GM12878 (cell line): ENCODE results near the gene REM2. TPM values are rescaled to one million over a fixed set of nuclear protein-coding genes. Genes with fewer than 3 reads are reported as not detected.

ENCODE experiments used
- ATAC-seq: fragments of 200-7000 bp; cut with Tn5 transposase; 3 replicates; pipeline ENCODE4 v1.9.1; 2020; ENCODE audit warnings: mild to moderate bottlenecking, moderate library complexity
- BruUV-seq: library from RNA; stranded (reverse); fragments of 400-500 nt; replicated peaks from 2 replicates; lab custom pipeline; 2021; lab: Mats Ljungman, UMichigan
- CTCF ChIA-PET: fragments of 300-600 bp; sonication (Branson Sonifier 250); formaldehyde crosslinking; extraction: SDS; loops from one replicate; lab custom pipeline; 2021; ENCODE audit warnings: inconsistent platforms; lab: Yijun Ruan, JAX
- POLR2A ChIA-PET: fragments of 350-600 bp; formaldehyde crosslinking; extraction: SDS; loops from one replicate; lab custom pipeline; 2021; ENCODE audit warnings: inconsistent platforms; lab: Charles Lee
- RAD21 ChIA-PET: fragments of 300-600 bp; sonication (Branson Sonifier 250); formaldehyde crosslinking; loops from one replicate; lab custom pipeline; 2023; ENCODE audit warnings: antibody characterized with exemption; ENCODE audit not compliant: unreplicated experiment; lab: Charles Lee
- SMC1A ChIA-PET: fragments of 300-600 bp; sonication (Branson Sonifier 250); formaldehyde crosslinking; loops from one replicate; lab custom pipeline; 2023; ENCODE audit not compliant: unreplicated experiment, uncharacterized antibody; lab: Charles Lee
- DNase-seq: peaks from one replicate; pipeline ENCODE4 v3.0.0-alpha.2; 2011; ENCODE audit warnings: low read depth, low spot score
- FAIRE-seq: peaks from 3 replicates; lab custom pipeline; 2011; peaks lifted over from hg19 to GRCh38; lab: Jason Lieb, UNC
- H2AFZ ChIP-seq: 2 replicates; pipeline ENCODE4 v1.6.0; 2011; ENCODE audit warnings: low read depth, low read length, control low read depth; ENCODE audit not compliant: control insufficient read depth
- H3K27ac ChIP-seq: 2 replicates; pipeline ENCODE4 v1.5.1; 2011; ENCODE audit warnings: control low read depth; ENCODE audit not compliant: control insufficient read depth, insufficient read depth
- H3K27me3 ChIP-seq, 2 experiments: replicated peaks in 1 of 2; 2 replicates each; pipeline versions ENCODE4 v1.6.0 to v1.6.1; 2011; ENCODE audit warnings: low read length in 1 of 2; ENCODE audit not compliant: control insufficient read depth in 2 of 2, insufficient read depth in 2 of 2
- H3K36me3 ChIP-seq, 2 experiments: 2 replicates each; pipeline ENCODE4 v1.5.1; 2011; ENCODE audit warnings: low read length in 1 of 2; ENCODE audit not compliant: control insufficient read depth in 2 of 2, insufficient read depth in 2 of 2
- H3K4me1 ChIP-seq: 2 replicates; pipeline ENCODE4 v1.6.1; 2011; ENCODE audit warnings: mild to moderate bottlenecking, low read length, moderate library complexity, mixed read lengths; ENCODE audit not compliant: control insufficient read depth, insufficient read depth
- H3K4me2 ChIP-seq: 2 replicates; pipeline ENCODE4 v1.6.0; 2011; ENCODE audit warnings: control low read depth; ENCODE audit not compliant: control insufficient read depth, insufficient read depth
- H3K4me3 ChIP-seq: fragments of 200-600 bp; sonication (generic); 2 replicates; pipeline ENCODE4 v1.5.1; 2016
- H3K79me2 ChIP-seq: 2 replicates; pipeline ENCODE4 v1.6.0; 2011; ENCODE audit warnings: low read length; ENCODE audit not compliant: control insufficient read depth, insufficient read depth
- H3K9ac ChIP-seq: 2 replicates; pipeline ENCODE4 v1.8.0; 2011; ENCODE audit warnings: low read length, control low read depth, mixed read lengths; ENCODE audit not compliant: control insufficient read depth, insufficient read depth
- H3K9me3 ChIP-seq: replicated peaks from 3 replicates; pipeline ENCODE4 v1.5.1; 2011; ENCODE audit warnings: mild to moderate bottlenecking, low read length; ENCODE audit not compliant: control insufficient read depth, insufficient read depth
- H4K20me1 ChIP-seq: 2 replicates; pipeline ENCODE4 v1.6.0; 2011; ENCODE audit not compliant: control insufficient read depth, insufficient read depth
- BRCA1 ChIP-seq: IDR thresholded peaks from 2 replicates; pipeline ENCODE4 v1.6.1; 2011; ENCODE audit warnings: low read depth, low read length, improper control_type of control experiment
- CREB1 ChIP-seq: IDR thresholded peaks from 2 replicates; pipeline ENCODE4 v1.6.1; 2012; ENCODE audit warnings: low read depth, mild to moderate bottlenecking, inconsistent platforms
- CTCF ChIP-seq, 3 experiments: IDR thresholded peaks in 2 of 3; conservative IDR thresholded peaks in 1 of 3; 2 replicates each; pipeline ENCODE4 v1.5.1; 2011; ENCODE audit warnings: low read depth in 3 of 3, low read length in 3 of 3, mild to moderate bottlenecking in 3 of 3, control low read depth in 2 of 3, moderate library complexity in 2 of 3, inconsistent platforms in 1 of 3, mixed read lengths in 1 of 3; ENCODE audit not compliant: control insufficient read depth in 2 of 3, insufficient read depth in 1 of 3; ENCODE audit errors: extremely low read depth in 1 of 3
- FOXK2 ChIP-seq: fragments of 450-650 bp; IDR thresholded peaks from 2 replicates; pipeline ENCODE4 v1.6.1; 2017; ENCODE audit warnings: mild to moderate bottlenecking, moderate library complexity
- JUND ChIP-seq: IDR thresholded peaks from 2 replicates; pipeline ENCODE4 v1.6.1; 2012; ENCODE audit warnings: low read depth, mild to moderate bottlenecking, low read length, improper control_type of control experiment, moderate library complexity
- KAT2A ChIP-seq: conservative IDR thresholded peaks from 2 replicates; pipeline ENCODE4 v1.6.1; 2011; ENCODE audit warnings: low read depth, low read length; ENCODE audit not compliant: control insufficient read depth
- MTA2 ChIP-seq: fragments of 450-650 bp; IDR thresholded peaks from 2 replicates; pipeline ENCODE4 v1.6.1; 2016; ENCODE audit warnings: low read depth, mild to moderate bottlenecking, moderate library complexity
- MXI1 ChIP-seq: fragments of 150-350 bp; IDR thresholded peaks from 2 replicates; pipeline ENCODE4 v1.6.1; 2011; ENCODE audit warnings: low read depth, mild to moderate bottlenecking, inconsistent platforms, low read length, improper control_type of control experiment
- NFYA ChIP-seq: IDR thresholded peaks from 2 replicates; pipeline ENCODE4 v1.6.1; 2011; ENCODE audit warnings: low read depth, mild to moderate bottlenecking, low read length, improper control_type of control experiment, borderline replicate concordance
- NR2C2 ChIP-seq: IDR thresholded peaks from 2 replicates; pipeline ENCODE4 v1.6.1; 2011; ENCODE audit warnings: borderline replicate concordance, low read depth; ENCODE audit not compliant: control insufficient read depth, insufficient read length
- PML ChIP-seq: IDR thresholded peaks from 2 replicates; pipeline ENCODE4 v1.6.1; 2012; ENCODE audit warnings: low read length, inconsistent platforms
- POLR2AphosphoS5 ChIP-seq: IDR thresholded peaks from 2 replicates; pipeline ENCODE4 v1.6.1; 2011; ENCODE audit warnings: mild to moderate bottlenecking, low read length, inconsistent platforms
- RUNX3 ChIP-seq: IDR thresholded peaks from 2 replicates; pipeline ENCODE4 v1.6.1; 2012; ENCODE audit warnings: low read length, inconsistent platforms
- SMAD5 ChIP-seq: IDR thresholded peaks from 2 replicates; pipeline ENCODE4 v1.6.1; 2016; ENCODE audit warnings: antibody characterized with exemption, low read depth
- ZNF384 ChIP-seq: IDR thresholded peaks from 2 replicates; pipeline ENCODE4 v1.6.1; 2012; ENCODE audit warnings: low read depth, mild to moderate bottlenecking, low read length, improper control_type of control experiment, borderline replicate concordance
- WGBS: methylation state at CpG from one replicate; pipeline ENCODE4 v1.1.6; 2016; ENCODE audit warnings: low lambda C conversion rate; ENCODE audit not compliant: insufficient replicate concordance, insufficient coverage; ENCODE audit errors: missing lambda C conversion rate; 5-methylcytosine and 5-hydroxymethylcytosine counted together
- in situ Hi-C: fragments of 300-500 bp; cut with MboI; formaldehyde crosslinking; loops from 9 replicates; pipeline ENCODE4 v1.14.3; 2018; ENCODE audit warnings: mixed read lengths
- intact Hi-C: fragments of 100-400 bp; cut with micrococcal nuclease; formaldehyde crosslinking; loops from one replicate; pipeline ENCODE4 v1.14.2; 2022; ENCODE audit not compliant: unreplicated experiment
- polyA plus RNA-seq, 11 experiments: library from polyadenylated mRNA; depleted of rRNA in 4 of 11; unstranded in 6 of 11; stranded (reverse) in 5 of 11; fragments of >200 nt; fragmentation: Nextera tagmentation in 4 of 11; fragmentation: Illumina TruSeq in 1 of 11; extraction: Ambion mirVana in 4 of 11; extraction: Trizol in 1 of 11; gene quantifications; 1 replicate in 1 of 11; 2 replicates in 10 of 11; pipeline versions ENCODE4 v1.2.1 to v1.2.3, GENCODE V29; 2011 to 2016; ENCODE audit warnings: inconsistent platforms in 2 of 11, missing spikeins in 2 of 11, low read depth in 1 of 11
- total RNA-seq, 4 experiments: library from RNA; depleted of rRNA in 3 of 4; stranded (reverse); fragments of >200 nt in 3 of 4; fragmentation: Illumina TruSeq in 1 of 4; extraction: Trizol in 1 of 4; gene quantifications; 2 replicates each; pipeline versions ENCODE4 v1.2.1 to v1.2.3, GENCODE V29; 2013 to 2021
- TF ChIP-seq, protein P1 (sequence below): IDR thresholded peaks from 2 replicates; pipeline ENCODE4 v1.6.1; 2012; ENCODE audit warnings: low read depth, low read length, improper control_type of control experiment
- TF ChIP-seq, protein P2 (sequence below): fragments of 450-650 bp; IDR thresholded peaks from 2 replicates; pipeline ENCODE4 v1.6.1; 2017; ENCODE audit warnings: mild to moderate bottlenecking

The REM2 gene
- total and polyA plus RNA-seq, 10 of the 15 experiments (the other 5 are each of a cell fraction or from before 2014, with no cell fraction given), result 0.27 to 1.5 (median 0.83) TPM

GRCh38 chr14:22907429-22907828 is 24.4 kb downstream of the REM2 start (continued):
- no peak for TF ChIP-seq CREB1
- TF ChIP-seq MXI1, result no peak
- TF ChIP-seq, protein P1, sequence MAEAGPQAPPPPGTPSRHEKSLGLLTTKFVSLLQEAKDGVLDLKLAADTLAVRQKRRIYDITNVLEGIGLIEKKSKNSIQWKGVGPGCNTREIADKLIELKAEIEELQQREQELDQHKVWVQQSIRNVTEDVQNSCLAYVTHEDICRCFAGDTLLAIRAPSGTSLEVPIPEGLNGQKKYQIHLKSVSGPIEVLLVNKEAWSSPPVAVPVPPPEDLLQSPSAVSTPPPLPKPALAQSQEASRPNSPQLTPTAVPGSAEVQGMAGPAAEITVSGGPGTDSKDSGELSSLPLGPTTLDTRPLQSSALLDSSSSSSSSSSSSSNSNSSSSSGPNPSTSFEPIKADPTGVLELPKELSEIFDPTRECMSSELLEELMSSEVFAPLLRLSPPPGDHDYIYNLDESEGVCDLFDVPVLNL, result no peak
- no peak for TF ChIP-seq JUND
- no peak for TF ChIP-seq KAT2A
- TF ChIP-seq, all 136 proteins: peak for 0

- ATAC-seq (no peak), DNase-seq (no peak)
- intact Hi-C loops, result no loop called here
- no peak overlapping the region for H3K4me3 ChIP-seq
- no peaks in the 10 kb centered on the region for H4K20me1 ChIP-seq
- SMC1A ChIA-PET, result interaction anchor here (0.9 to 1.3 kb wide), 4 partner anchors 21 to 251 kb away, joined by 3 to 4 read pairs (median 4); no protein-coding TSS in a partner anchor
- no peaks in the 10 kb centered on the region for H3K4me1 ChIP-seq
- H3K36me3 ChIP-seq, result peaks cover 11 to 36% of the 10 kb centered on the region in 2 experiments
- in situ Hi-C loops, result no loop called here
- RAD21 ChIA-PET, result interaction anchor here (1.1 to 1.3 kb wide), 2 partner anchors 8 to 20 kb away, joined by 3 to 4 read pairs; no protein-coding TSS in a partner anchor
- H3K79me2 ChIP-seq, result peaks cover 12% of the 10 kb centered on the region
- H3K9me3 ChIP-seq, result no peaks in the 10 kb centered on the region
- no peak overlapping the region for H3K4me2 ChIP-seq
- no TSS peak for BruUV-seq
- 95% methylated on average over 7 of the region's 8 CpGs for WGBS
- TF ChIP-seq SMAD5, result no peak
- no peak for TF ChIP-seq POLR2AphosphoS5
- no peak for TF ChIP-seq PML
- no peak for TF ChIP-seq KAT2A
- no peak for TF ChIP-seq FOXK2
- no peak for TF ChIP-seq NFYA
- no peak for TF ChIP-seq ZNF384
- TF ChIP-seq BRCA1, result no peak
- TF ChIP-seq, protein P2, sequence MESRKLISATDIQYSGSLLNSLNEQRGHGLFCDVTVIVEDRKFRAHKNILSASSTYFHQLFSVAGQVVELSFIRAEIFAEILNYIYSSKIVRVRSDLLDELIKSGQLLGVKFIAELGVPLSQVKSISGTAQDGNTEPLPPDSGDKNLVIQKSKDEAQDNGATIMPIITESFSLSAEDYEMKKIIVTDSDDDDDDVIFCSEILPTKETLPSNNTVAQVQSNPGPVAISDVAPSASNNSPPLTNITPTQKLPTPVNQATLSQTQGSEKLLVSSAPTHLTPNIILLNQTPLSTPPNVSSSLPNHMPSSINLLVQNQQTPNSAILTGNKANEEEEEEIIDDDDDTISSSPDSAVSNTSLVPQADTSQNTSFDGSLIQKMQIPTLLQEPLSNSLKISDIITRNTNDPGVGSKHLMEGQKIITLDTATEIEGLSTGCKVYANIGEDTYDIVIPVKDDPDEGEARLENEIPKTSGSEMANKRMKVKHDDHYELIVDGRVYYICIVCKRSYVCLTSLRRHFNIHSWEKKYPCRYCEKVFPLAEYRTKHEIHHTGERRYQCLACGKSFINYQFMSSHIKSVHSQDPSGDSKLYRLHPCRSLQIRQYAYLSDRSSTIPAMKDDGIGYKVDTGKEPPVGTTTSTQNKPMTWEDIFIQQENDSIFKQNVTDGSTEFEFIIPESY, result no peak
- TF ChIP-seq MTA2, result no peak
- no peak for TF ChIP-seq RUNX3
- no peak for TF ChIP-seq CTCF (IDR thresholded peaks at IDR 0.05 in 2 of 3, conservative IDR thresholded peaks at IDR 0.05 in 1 of 3; ENCODE audit: control insufficient read depth in 2 of 3, extremely low read depth in 1 of 3, insufficient read depth in 1 of 3, low read depth in 3 of 3, low read length in 3 of 3)
- TF ChIP-seq NR2C2, result no peak
- TF ChIP-seq, all 136 proteins: peak for 0
- CTCF ChIA-PET, result no interaction called here
- POLR2A ChIA-PET, result no interaction called here
- Histone ChIP-seq H2AFZ (no peak overlapping the region), H3K9ac (no peak overlapping the region), H3K27me3 (no peaks in the 10 kb centered on the region), H3K27ac (no peak overlapping the region)
- no peak for FAIRE-seq
These were observed 25.6 kb downstream of the REM2 start for GRCh38 chr14:22908601-22909000.
